ENCODE results near the gene CHIT1. TPM values are rescaled to one million over a fixed set of nuclear protein-coding genes. Genes with fewer than 3 reads are reported as not detected.

Gene CHIT1
- total RNA-seq, 1 donor, result under 0.01 TPM

DNA sequence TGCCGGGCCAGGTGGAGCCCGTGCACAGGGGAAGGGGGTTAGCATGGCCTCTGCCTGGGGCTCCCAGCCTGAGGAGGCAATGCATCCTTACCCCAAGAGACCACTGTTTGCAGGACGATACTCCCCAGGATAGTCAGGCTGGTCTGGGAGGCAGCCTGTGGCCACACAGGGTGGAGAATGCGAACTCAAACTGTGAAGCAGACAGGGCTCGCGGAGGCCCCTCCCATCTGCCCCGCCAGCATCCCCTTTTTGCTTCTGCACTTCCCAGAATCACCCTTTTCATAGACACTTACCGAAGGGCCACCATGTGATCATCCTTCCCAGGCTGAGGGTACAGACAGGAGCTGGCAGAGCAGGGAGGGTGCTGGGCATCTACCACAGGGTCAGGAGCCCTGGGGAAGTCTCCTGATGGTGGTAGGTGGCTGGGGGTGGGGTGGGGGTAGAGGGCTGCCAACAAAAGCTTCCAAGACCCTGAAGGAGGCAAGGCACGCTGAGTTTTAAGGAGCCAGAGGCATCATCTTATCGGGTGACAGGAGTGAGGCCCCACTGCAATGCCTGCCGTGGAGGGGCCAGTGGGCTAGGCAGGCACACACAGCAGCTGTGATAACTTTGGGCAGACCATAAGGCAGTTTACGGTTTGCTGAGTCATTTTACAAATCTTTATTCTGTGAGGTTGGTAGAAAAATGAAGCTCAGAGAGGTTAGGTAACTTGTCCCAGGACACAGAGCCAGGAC is 44.6 kb upstream of the CHIT1 start:
- H3K27ac ChIP-seq (ENCODE audit: low read depth, low read length), result no peak overlapping the region
- TF ChIP-seq, protein P1, sequence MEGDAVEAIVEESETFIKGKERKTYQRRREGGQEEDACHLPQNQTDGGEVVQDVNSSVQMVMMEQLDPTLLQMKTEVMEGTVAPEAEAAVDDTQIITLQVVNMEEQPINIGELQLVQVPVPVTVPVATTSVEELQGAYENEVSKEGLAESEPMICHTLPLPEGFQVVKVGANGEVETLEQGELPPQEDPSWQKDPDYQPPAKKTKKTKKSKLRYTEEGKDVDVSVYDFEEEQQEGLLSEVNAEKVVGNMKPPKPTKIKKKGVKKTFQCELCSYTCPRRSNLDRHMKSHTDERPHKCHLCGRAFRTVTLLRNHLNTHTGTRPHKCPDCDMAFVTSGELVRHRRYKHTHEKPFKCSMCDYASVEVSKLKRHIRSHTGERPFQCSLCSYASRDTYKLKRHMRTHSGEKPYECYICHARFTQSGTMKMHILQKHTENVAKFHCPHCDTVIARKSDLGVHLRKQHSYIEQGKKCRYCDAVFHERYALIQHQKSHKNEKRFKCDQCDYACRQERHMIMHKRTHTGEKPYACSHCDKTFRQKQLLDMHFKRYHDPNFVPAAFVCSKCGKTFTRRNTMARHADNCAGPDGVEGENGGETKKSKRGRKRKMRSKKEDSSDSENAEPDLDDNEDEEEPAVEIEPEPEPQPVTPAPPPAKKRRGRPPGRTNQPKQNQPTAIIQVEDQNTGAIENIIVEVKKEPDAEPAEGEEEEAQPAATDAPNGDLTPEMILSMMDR (IDR thresholded peaks at IDR 0.05; ENCODE audit: extremely low read depth, low read depth, low read length), result no peak
- H3K4me3 ChIP-seq (ENCODE audit: insufficient read depth, low read length), result no peak overlapping the region
- H3K36me3 ChIP-seq (ENCODE audit: insufficient read depth, low read length), result no peaks in the 10 kb centered on the region
- no peaks in the 10 kb centered on the region for H3K27me3 ChIP-seq (ENCODE audit: insufficient read depth, low read length)
- H2AFZ ChIP-seq (ENCODE audit: low read length), result no peak overlapping the region
- peaks cover 28% of the 10 kb centered on the region for H3K4me1 ChIP-seq (ENCODE audit: insufficient read depth, low read length)
- H4K20me1 ChIP-seq (ENCODE audit: insufficient read depth, low read length), result no peaks in the 10 kb centered on the region
- H3K9me3 ChIP-seq (ENCODE audit: low read depth, low read length), result no peaks in the 10 kb centered on the region
- H3K79me2 ChIP-seq (ENCODE audit: insufficient read depth, low read length), result no peaks in the 10 kb centered on the region
- DNase-seq (ENCODE audit: insufficient read length, low spot score, missing footprints), result no peak
- H3K4me2 ChIP-seq (ENCODE audit: insufficient read depth, low read length), result no peak overlapping the region

DNA sequence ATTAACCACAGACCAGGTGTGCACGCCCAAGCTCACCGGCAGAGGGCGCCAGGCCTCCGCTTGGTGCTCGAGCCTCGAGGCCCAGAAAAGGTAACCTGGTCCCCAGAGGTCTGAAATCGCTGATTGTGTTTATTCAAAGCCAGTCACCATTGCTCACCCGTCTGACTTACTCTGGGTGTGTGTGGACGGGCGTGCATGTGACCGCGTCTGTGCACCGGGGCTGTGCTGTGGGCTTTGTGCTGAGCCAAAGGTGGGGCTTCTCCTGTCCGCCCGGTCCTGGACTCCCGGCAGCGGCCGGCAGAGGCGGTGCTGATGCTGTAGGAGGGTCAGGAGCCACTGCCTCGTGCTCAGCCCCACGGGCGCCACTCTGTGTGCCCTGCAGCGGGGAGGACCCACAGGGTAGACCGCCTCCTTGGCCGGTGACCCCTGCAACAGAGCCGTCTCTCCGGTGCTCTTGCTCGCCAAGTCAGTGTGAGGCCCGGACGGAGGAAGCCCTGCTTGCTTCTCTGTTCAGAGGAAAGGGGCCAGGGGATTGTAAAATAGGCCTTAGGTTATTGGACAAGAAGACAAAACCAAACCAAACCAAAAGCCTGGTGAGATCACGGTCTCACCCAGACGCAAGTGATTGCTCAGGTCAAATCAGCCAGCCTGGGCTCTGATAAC is 43.9 kb upstream of the CHIT1 start:
- H3K79me2 ChIP-seq (ENCODE audit: insufficient read depth, low read length), result no peaks in the 10 kb centered on the region
- TF ChIP-seq, protein P1 (IDR thresholded peaks at IDR 0.05; ENCODE audit: extremely low read depth, low read depth, low read length), result peak; percentile 97
- no peaks in the 10 kb centered on the region for H3K36me3 ChIP-seq (ENCODE audit: insufficient read depth, low read length)
- H4K20me1 ChIP-seq (ENCODE audit: insufficient read depth, low read length), result no peaks in the 10 kb centered on the region
- H3K27ac ChIP-seq (ENCODE audit: low read depth, low read length), result no peak overlapping the region
- peak overlapping the region; percentile 66 for H3K4me2 ChIP-seq (ENCODE audit: insufficient read depth, low read length)
- H3K27me3 ChIP-seq (ENCODE audit: insufficient read depth, low read length), result no peaks in the 10 kb centered on the region
- peak overlapping the region; percentile 72 for H2AFZ ChIP-seq (ENCODE audit: low read length)
- peak; percentile 93 for DNase-seq (ENCODE audit: insufficient read length, low spot score, missing footprints)
- H3K9me3 ChIP-seq (ENCODE audit: low read depth, low read length), result no peaks in the 10 kb centered on the region
- H3K4me1 ChIP-seq (ENCODE audit: insufficient read depth, low read length), result peaks cover 21% of the 10 kb centered on the region
- H3K4me3 ChIP-seq (ENCODE audit: insufficient read depth, low read length), result peak overlapping the region; percentile 55

DNA sequence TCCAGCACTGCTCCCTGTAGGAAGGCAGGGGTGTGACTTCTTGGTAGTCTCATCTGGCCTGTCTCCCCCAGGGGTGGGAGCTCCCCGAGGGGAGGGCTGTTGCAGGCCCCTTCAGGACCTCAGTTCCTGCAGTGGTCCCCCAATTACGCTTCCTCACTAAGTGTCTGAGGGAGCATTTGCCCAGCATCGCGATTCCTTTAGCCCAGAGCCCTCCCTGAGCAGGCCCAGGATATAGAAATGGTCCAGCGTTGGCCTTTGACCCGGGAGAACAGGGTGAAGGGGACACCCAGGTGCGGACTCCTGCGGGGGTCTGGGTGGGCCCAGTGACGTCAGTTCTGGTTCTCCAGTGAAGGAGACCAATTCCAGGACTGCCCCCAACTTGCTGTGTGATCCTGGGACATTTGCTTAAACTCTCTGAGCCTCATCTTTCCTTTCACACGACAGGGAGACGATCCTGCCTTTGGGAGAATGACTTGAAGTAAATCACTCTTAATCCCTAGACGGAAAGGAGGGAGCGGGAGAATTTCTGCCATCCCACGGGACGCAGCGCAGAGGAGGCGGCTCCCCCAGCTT is 43.2 kb upstream of the CHIT1 start:
- peaks cover 19% of the 10 kb centered on the region for H3K4me1 ChIP-seq (ENCODE audit: insufficient read depth, low read length)
- H3K36me3 ChIP-seq (ENCODE audit: insufficient read depth, low read length), result no peaks in the 10 kb centered on the region
- no peaks in the 10 kb centered on the region for H3K79me2 ChIP-seq (ENCODE audit: insufficient read depth, low read length)
- H4K20me1 ChIP-seq (ENCODE audit: insufficient read depth, low read length), result no peaks in the 10 kb centered on the region
- TF ChIP-seq, protein P1 (IDR thresholded peaks at IDR 0.05; ENCODE audit: extremely low read depth, low read depth, low read length), result no peak
- no peak overlapping the region for H3K27ac ChIP-seq (ENCODE audit: low read depth, low read length)
- no peaks in the 10 kb centered on the region for H3K27me3 ChIP-seq (ENCODE audit: insufficient read depth, low read length)
- H3K4me2 ChIP-seq (ENCODE audit: insufficient read depth, low read length), result peak overlapping the region; percentile 66
- H2AFZ ChIP-seq (ENCODE audit: low read length), result peak overlapping the region; percentile 72
- DNase-seq (ENCODE audit: insufficient read length, low spot score, missing footprints), result no peak
- peak overlapping the region; percentile 55 for H3K4me3 ChIP-seq (ENCODE audit: insufficient read depth, low read length)
- no peaks in the 10 kb centered on the region for H3K9me3 ChIP-seq (ENCODE audit: low read depth, low read length)

All from osteoblast (primary cell).